Vagina (tissue), 2 donors: ENCODE results near the gene CREB5.

Experiments
- CTCF ChIP-seq, 3 experiments: fragments of 450-650 bp in 2 of 3; fragments of 200-600 bp in 1 of 3; sonication (generic) in 1 of 3; IDR thresholded peaks; one replicate each; pipeline ENCODE4 v1.5.1; 2017 to 2019; ENCODE audit warnings: antibody characterized with exemption in 3 of 3, mild to moderate bottlenecking in 2 of 3, moderate library complexity in 2 of 3
- POLR2A ChIP-seq, 2 donors: fragments of 450-650 bp; IDR thresholded peaks; one replicate each; pipeline ENCODE4 v1.6.1; 2017; ENCODE audit warnings: antibody characterized with exemption in 2 of 2, mild to moderate bottlenecking in 2 of 2, moderate library complexity in 2 of 2
- POLR2AphosphoS5 ChIP-seq, 2 donors: sonication (generic); formaldehyde crosslinking; IDR thresholded peaks; one replicate each; pipeline ENCODE4 v1.9.0; 2017; ENCODE audit warnings: antibody characterized with exemption in 2 of 2, mild to moderate bottlenecking in 2 of 2, low read depth in 1 of 2; ENCODE audit not compliant: insufficient read depth in 1 of 2

GRCh38 chr7:28466885-28467284 lies 54.6 kb downstream of the CREB5 start:
- TF ChIP-seq POLR2A (IDR thresholded peaks at IDR 0.05): no peak
- TF ChIP-seq CTCF (IDR thresholded peaks at IDR 0.05): no peak
- TF ChIP-seq POLR2AphosphoS5 (IDR thresholded peaks at IDR 0.05; ENCODE audit: insufficient read depth in 1 of 2, low read depth in 1 of 2): no peak
